Nucleus accumbens (tissue), 56 donors: Measurements from ENCODE around the gene LMNB1.
"Not testable (repeated sequence)": the region's sequence is repeated elsewhere in the genome, so short reads cannot be mapped to it uniquely, and the experiment has no call there.

Experiments
- DNase-seq, 56 donors: peaks; one replicate each; lab custom pipeline; 2025; lab: John Stamatoyannopoulos, UW

LMNB1 gene

DNA sequence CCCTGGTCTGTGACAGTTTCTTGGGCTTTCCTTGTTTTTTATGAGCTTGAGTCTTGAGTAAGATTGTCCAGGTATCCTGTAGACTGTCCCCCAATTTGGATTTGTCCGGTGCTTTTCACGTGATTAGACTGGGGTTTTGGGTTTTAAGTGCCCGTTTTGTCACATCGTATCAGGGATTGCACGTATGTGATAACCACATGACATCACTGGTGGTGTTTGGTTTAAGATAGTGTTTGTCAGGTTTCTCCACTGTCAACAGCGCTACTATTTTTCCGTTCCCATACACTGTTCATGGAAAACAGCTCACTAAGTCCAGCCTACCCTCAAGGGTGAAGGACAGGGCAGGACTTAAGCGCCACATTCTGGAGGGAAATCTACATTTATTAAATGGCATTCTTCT is 39.7 kb downstream of the LMNB1 start:
- DNase-seq: no peak

DNA sequence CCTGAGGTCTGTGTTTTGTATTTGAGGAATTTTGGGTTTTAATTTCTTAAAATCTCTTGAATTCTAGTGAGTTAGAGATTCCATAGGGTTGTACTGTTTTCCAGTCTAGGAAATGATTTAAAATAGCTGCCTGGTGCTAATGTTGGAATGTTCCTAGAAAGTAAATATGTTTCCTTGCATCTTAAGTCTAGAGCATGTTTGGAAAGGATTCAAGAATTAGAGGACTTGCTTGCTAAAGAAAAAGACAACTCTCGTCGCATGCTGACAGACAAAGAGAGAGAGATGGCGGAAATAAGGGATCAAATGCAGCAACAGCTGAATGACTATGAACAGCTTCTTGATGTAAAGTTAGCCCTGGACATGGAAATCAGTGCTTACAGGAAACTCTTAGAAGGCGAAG is 41.8 kb downstream of the LMNB1 start:
- no peak for DNase-seq

DNA sequence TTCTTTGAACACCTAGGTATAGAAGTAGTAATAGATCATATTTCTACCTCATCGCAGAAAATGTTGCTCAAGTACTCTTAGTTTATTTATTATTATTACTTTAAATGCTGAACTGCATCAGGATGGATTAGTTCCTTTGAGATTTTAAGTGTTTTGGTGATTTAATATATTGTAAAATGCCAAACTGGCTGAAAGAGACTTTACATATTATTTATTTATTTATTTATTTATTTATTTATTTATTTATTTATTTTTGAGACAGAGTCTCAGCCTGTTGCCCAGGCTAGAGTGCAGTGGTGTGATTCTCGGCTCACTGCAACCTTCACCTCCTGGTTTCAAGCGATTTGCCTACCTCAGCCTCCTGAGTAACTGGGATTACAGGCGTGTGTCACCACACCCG is 42.3 kb downstream of the LMNB1 start:
- DNase-seq: no peak

DNA sequence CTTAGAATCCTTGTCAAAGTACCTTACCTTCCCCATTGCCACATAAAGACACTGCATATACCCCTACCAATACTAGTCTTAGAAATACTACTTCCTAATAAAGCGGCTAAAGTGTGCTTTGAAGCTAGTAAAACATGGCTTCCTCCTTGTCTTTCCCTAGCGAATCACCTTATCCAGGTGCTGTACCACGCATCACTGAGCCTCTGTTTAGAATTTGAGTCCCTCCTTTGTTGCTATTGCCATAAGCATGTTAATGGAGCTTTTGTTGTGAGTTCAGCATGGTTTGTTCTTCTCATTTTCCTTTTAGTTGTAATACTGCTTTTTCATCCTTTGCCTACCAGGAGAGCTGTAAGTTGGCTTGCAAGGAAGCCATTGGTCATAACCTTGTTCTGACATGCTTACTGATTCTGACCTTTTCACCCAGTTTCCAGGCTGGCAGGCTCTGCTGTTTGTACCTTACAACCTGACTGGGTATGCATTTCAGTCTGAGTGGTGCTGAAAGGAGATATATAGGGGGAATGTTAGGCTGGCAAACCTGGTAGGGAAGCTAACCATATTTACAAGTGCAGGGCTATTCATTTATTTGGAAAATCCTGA is 49.8 kb downstream of the LMNB1 start:
- DNase-seq: no peak

DNA sequence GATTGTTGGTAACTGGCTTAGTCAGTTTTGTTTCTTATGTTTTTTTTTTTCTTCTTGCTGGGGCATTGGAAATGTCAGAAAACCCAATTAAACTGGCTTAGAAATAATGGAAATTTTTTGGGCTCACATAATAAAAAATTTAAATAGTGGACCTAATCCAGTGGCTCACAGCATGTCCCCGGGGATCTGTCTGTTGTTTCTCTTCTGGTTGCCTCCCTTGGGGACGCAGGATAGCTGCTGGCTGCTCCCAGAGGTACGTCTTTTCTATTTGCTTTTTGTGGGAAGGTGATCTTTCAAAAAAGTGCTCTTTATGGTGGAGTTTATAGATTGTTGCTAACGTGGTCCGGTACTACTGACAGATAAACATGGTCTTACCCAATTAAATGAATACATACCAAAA is 52.2 kb downstream of the LMNB1 start:
- DNase-seq: no peak

DNA sequence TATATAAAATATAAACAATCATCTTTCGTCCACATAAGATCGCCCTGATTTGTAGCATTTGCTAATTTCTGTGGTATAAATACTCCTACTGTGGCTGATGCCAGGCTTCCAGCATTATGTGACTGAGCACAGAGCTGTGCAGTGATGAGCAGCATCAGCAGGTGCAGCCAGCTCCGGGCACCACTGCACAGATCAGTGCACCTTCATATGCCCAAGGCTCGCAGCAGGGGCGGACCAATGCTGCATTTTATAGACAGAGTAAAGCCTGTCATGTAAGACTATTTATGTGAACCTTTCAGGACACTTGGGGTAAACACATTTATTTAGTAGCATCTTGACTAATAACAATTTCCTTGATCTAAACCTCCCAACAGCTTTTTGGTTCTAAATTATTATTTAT is 53.1 kb downstream of the LMNB1 start:
- DNase-seq: no peak

DNA sequence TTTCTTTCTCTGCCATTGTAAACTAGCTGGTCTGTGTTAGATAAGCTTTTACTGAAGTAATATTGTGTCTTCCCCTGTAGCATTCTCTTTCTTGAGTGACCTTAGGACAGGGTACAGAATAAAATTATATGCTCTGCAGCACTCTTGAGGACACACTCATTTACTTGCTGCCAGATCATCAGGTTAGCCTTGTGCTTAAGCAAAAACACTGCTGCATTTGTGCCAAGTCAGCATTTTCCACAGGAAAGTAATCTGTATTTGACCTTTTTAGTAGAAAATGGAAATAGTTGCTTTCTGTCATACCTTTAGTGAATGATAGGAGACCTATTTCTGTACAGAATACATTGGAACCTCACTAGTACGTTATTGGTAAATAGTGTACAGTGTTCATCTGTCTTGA is 54.2 kb downstream of the LMNB1 start:
- no peak for DNase-seq

DNA sequence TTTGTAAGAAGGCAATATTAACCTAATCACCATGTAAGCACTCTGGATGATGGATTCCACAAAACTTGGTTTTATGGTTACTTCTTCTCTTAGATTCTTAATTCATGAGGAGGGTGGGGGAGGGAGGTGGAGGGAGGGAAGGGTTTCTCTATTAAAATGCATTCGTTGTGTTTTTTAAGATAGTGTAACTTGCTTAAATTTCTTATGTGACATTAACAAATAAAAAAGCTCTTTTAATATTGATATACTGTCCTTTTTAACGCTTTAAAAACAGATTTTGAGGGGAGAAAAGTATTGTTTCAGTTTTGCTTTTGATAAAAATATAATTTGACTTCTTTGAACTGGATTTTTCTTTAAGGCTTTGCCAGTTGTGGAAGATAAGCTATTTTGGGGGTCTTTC is 59.8 kb downstream of the LMNB1 start:
- DNase-seq: no peak

DNA sequence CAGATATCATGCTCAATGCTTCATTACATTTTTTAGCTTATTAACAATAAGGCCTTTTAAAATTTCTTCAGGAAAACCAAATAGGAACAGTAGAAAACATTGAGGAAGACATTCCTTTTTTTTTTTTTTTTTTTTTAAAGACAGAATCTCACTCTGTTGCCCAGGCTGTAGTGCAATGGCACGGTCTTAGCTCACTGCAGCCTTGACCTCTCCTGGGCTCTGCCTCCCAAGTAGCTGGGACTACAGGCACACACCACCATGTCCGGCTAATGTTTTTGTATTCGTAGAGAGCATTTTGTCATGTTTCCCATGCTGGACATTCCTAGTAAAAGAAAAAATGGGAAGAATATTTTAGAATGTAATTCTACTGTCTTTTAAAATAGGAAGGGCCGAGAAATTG is 60.3 kb downstream of the LMNB1 start:
- no peak for DNase-seq

DNA sequence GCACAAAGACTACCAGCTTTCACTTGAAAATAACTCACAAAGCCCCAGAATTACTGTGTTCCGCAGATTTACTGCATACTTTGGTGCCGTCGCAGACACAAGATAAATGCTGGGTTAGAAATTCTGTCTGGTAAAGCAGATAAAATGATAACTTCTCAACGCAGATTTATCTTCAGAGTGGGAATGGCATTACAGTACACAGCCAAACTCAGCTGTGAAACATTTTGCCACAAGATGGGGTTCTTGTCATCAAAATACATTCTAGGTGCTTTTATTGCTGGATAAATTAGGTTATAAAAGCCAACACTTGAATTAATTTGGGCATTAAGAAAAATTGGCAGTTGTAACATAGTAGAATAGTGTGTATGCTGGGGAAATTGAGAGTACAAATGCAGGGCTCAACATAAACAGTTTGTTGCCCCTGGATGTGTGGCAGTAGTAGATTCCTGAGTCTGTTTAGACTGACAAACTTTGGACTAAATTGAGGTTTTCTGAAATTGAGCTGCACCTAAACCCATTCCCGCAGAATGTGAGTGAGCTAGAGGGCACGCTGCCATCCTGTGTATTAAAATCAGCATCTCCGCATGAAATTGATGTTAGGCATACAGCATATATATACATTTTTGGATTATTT is 61.1 kb downstream of the LMNB1 start:
- no peak for DNase-seq

DNA sequence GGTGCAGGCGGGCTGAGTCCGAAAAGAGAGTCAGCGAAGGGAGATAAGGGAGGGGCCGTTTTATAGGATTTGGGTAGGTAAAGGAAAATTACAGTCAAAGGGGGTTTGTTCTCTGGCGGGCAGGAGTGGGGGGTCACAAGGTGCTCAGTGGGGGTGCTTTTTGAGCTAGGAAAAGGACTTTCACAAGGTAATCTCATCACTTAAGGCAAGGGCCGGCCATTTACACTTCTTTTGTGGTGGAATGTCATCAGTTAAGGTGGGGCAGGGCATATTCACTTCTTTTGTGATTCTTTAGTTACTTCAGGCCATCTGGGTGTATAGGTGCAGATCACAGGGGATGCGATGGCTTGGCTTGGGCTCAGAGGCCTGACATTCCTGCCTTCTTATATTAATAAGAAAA is 62.5 kb downstream of the LMNB1 start:
- not testable (repeated sequence) for DNase-seq

DNA sequence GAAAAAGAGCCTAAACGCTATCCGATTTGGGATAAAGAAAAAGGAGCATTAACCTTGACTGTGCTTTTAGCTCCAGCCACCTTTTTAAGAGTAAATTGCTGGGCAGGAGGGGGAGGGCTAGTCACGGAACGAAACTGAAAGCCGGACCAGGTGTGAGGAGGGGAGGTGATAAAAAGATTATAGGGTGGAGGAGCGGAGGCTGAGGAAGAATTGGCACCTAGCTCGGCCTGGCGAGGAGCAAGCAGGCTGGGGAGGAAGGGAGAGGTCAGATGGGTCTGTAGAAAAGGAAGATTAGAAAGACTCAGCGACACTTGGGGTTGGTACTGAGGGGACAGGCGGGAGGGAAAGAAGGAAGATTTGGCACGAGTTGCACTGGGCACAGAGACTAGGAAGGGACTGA is 66.4 kb downstream of the LMNB1 start:
- DNase-seq: not testable (repeated sequence)

DNA sequence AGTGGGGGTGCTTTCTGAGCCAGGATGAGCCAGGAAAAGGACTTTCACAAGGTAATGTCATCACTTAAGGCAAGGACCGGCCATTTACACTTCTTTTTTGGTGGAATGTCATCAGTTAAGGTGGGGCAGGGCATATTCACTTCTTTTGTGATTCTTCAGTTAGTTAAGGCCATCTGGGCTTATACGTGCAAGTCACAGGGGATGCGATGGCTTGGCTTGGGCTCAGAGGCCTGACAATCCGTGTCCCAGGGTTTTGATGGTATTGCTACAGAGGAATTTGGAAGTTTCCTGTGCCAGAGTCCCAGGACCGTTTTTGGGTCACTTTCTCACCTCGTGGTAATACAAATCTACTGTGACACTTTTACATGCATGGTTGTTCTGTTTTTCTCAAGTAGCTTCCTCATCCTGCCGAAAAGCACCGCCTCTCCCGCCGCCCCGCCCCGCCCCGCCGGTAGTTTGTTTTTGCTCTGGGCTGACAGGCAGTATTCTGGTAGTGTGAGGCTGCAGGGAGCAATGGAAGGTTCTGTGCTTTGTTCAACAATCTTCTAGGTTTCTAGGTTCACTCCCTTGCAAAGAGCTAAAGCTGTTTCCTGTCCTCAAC is 68.6 kb downstream of the LMNB1 start:
- DNase-seq: peak in 1 of 56 donors; percentile 19

DNA sequence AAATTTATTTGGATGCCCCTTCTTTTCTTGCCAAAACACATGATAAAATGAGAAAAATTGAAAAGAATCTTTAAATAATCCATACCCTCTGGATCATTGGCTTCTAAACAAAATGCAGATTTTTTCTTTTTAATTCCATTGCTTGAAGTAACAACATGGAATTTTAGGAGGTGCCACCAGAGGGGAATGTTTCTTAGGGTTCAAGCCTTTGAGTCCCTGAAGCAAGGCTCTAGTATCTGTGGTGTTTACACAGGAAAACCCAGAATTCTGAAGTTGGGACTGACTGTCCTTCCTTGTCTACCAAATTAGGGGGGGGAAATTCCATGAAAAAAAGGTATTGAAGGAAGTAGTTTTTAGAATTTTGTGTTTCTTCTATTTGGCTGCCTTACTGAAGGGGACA is 69.4 kb downstream of the LMNB1 start:
- DNase-seq: no peak

DNA sequence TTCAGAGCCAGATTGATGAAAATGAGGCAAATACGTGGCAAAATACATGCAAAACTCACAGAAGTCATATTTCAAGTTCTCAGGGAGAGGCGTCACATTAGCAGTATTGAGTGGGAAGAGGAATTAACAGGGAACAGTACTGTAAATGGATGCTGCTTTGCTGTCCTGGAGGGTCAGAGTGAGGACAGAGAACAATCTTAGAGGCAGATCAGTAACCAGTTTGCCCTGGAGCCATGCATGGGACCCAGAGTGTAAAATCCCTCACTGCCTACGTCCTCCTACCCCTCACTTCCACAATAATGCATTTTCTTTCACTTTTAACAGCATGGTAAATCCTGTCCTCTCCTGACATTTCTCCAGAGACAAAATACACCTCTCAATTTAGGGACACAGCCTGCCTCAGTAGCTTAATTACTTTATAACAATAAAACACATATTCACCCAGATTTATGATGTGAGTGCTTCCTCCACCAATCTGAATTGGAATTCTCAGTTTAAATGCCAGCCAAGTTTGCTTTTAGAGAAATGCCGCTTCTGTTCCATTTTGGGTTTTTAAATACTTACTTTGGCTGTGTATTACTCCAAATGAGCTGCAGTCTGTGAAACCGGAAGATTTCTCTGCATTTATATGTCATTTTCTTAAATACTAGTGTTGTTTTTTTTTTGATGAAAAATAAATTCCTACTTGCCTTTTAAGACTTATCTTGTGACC is 70.0 kb downstream of the LMNB1 start:
- DNase-seq: no peak

DNA sequence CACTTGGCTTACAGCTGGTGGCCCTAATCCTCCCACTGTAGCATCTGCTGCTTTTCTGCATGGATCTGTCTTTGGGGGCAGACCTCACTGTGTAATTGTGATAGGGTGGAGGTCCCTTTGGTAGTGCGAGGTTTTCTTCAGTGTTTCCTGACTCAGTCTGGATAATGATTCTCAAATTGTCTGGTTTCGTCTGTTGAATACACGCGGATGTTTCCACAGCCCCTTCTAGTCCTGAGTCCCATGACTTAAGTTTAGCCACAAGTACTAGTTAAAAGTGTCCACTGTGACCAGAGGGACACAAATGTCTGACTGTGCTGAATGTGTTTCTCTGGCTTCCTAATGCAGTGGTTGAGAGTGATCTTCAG is 70.5 kb downstream of the LMNB1 start:
- DNase-seq: no peak

DNA sequence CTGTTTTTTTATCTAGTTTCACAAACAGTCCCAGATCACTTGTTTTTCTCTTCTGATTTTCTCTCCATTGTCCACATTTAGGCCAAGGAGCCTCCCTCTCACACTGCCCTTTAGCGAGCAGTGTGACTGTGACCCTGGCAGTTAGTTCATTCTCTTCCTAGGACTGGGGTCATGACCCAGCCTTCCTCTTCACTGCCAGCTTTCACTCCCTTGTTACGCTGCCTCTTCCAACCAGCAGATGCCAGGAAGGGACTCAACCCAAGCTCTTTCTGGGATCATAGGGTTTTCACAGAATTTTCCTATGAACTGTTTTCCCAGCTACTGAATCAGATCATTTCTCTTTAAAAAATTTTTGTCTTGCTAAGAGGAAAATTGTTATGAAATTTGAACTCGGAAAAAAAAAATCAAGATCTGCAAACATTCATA is 70.9 kb downstream of the LMNB1 start:
- DNase-seq: no peak

DNA sequence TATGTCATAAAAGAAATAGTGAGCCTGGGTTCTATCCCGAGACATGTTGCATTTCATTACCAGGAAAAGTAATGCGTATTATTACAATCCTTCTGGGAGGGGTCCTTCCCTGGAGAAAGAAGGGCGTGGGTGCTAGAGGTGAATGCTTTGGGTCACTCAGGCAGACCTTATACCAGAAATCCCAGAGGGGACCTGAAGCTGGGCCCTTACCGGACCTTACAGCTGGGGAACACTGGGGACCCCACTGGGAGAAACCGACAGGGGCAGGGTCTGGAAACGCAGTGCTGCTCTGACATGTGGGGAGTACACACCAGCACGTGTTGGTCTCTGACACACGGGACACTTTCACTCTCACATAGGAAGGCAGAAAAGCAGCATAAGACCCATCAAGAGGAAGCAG is 71.3 kb downstream of the LMNB1 start:
- no peak for DNase-seq

DNA sequence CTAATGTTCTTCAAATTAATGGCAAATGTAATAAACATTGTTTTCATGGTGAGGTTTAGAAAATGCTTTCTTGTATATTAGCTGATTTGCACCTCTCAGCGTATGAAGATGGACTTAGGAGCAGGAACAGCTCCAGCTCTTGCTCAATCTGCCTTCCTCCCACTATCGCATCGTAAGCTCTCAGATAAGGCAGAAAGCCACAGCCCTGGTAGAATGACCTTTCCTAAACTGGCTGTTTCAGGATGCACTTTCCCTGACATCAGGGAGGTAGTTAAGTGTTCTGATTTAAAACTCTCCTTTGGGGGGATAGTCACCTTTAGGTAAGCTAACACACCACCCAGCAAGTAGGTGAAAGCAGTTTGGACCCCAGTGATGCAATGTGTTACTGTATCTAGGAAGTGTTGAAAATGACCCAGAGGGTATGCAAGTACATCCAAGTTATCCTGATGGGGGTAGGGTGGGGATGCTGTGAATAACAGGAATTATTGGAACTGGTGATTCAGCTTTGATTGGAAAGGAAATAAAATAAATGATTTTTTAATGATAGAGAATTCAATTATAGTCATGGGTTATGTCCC is 72.3 kb downstream of the LMNB1 start:
- DNase-seq: no peak

DNA sequence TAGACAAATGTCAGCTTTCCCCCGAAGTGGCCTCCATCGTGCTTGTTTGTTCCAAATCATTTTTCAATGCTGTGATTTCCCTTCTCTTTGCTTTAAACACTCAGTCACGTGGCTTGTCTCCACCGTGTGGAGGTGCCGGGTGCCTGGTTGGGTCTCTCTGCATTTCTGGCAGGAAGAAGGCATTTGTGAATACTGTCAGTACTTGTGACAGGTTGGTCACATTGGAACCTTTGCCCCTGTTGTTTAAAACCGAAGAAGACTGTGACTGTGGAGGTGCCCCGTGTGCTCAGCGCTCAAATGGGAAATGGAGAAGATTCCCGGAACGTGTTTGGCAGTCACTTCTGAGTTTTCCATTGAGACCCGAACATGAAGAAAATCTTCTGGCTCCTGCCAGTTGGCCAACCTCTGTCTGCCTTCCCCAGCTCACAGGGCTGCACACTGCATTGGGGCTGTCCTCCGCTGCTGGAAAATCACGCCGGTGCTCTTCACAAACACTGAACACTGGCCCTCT is 74.6 kb downstream of the LMNB1 start:
- peak in 2 of 56 donors; percentile 10 for DNase-seq

DNA sequence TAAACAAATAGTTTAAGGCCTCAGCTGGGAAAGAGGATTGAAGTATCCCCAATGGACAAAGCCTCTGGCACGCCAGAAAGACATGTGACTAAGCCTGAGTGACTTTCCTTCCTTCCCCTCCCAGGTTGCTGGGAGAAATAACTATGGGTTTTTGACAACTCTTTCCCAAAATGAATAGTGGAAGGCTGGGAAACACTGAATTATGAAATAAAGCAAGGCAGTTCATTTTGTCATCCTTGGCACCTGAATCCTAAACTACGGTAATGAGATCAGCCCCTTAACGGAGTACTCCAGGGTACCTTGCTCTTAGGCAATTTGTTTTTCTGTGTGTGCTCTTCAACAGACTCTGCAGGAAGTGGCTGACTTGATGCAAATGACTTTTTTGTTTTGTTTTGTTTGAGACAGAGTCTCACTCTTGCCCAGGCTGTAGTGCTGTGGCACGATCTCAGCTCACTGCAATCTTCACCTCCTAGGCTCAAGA is 75.2 kb downstream of the LMNB1 start:
- no peak for DNase-seq
